Activated CD8-positive, alpha-beta memory T cell treated with anti-CD3 and anti-CD28 coated beads, Interleukin-2, amount 50 U/mL, for 24 hours (primary cell): ENCODE data around the gene DEDD2.

Experiments used
- DNase-seq: peaks from one replicate; pipeline ENCODE4 v3.0.0-alpha.2; 2020; ENCODE audit errors: extremely low read depth

The DEDD2 gene

DNA sequence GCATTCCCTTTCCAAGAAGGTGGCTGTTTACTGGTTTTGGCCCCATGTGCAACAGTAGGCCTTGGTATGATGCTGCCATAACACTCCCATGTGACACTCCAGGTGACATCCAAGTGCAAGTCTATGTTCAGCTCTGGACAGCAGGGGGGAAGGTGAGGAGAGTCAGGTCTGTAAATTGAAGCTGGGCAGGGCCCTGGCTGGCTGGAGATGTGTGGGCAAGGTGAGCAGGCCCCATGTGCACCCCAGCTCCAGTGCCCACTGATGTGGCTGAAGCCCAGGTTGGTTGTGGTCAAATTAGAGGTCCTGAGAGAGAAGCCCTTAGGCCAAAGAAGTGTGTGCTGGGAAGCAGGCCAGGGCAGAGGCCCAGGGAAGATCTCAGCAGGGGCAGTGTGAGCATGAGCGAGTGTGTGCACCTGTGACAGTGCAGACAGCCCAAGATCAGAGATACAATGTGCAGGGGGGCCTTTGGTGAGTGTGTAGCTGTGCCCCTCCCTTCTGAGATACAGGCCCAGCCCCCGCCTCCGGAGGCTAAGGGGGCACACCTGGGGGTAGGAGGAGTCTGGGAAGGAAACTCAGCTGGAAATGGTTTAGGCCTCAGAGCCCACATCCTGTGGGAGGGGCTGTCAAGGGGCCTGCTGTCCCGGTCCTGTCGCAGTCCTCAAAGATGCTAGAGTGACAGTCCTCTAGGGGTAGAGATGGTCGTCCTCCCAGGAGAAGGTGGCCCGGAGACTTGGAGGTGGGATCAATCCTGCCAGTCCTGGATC, 18.6 kb downstream of the DEDD2 start:
- no peak for DNase-seq

DNA sequence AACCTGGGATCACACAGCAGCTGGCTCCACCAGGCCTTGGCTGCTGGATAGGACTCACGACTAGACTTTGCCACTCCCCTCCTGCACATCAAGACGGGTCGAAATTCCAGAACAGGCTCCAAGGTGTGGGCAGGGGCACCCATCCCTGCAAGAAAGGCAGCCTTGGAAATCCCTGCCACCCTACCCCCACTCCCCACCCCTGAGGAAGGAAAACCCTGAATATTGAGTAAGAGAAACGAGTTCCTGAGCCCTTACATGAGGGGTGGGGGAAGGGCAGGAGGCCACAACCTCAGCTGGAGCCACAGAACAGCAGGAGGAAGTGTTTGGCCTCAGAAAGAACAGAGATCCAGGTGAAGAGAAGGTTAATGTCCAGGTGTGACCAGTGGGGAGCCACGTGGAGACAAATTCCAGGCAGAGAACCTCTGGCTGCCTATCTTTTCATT, 20.1 kb downstream of the DEDD2 start:
- no peak for DNase-seq

DNA sequence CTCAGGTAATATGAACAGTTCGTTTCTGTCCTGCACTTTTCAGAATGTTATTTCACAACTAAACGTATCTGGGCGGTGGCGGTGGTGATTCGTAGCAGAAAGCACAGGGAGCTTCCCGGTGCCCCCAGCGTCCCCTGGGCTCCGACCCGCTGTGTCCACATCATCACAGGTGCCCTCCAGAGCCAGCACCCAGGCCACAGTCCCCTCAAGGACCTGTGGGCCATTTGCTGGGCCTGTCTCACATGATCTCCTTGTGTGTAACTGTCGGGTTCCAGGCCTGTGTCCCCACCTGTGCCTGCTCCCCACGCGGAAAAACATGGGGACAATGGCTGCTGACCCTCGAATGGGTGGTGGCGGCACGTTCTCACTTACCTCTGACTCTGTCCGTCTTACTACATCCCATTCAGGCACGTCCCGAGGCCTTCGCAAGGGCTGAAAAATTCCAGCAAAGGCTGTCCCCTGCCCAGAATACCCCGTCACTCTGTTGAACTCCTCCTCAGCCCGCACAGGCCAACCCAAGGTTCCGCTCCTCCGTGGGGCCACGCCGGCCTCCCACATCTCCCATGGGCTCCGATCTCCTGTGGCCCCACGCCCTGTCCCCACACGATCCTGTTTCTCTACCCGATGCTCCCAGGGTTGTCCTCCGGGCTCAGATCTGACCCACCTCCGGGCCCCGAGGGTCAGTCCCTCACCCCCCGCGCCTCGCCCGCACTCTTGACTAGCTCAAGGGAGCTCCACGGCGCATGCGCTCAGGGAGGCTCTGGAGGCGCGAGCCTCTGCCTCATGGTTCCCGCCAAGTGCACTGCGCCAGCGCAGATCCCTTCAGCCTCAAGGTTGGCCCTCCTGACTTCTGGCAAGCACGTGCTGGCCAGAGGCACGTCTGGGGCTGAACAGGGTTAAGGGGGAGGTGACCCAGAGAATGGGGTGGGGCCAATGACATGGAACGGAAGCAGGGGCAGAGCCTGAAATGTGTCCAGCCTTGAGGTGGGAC, 21.2 kb downstream of the DEDD2 start:
- no peak for DNase-seq

DNA sequence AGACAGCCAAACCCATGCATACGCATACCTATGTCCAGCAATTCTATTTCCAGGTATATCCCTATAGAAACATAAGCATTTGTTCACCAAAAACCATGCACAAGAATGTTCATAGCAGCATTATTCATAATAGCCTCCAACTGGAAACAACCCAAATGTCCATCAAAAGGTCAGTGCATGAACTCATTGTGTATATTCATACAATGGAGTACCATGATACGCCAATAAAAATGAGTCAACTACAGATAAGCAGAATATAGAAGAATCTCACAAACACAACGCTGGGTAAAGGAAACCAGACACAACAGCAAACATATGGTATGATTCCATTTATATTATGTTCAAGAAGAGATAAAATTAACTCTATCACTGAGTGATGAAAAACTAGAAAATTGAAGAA, 23.8 kb downstream of the DEDD2 start:
- DNase-seq = no peak

DNA sequence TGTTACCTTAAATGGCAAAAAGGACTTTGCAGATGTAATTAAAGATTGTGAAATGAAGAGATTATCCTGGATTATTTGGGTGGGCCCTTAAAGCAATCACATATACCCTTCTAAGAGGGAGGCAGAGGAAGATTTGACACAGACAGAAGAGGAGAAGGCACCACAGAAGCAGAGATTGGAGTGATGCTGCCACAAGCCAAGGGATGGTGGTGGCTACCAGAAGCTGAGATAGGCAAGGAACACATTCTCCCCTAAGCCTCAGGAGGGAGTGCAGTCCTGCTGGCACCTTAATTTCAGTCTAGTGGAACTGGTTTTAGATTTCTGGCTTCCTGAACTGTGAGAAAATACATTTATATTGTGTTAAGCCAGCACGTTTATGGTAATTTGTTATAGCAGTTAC, 24.2 kb downstream of the DEDD2 start:
- DNase-seq = no peak

DNA sequence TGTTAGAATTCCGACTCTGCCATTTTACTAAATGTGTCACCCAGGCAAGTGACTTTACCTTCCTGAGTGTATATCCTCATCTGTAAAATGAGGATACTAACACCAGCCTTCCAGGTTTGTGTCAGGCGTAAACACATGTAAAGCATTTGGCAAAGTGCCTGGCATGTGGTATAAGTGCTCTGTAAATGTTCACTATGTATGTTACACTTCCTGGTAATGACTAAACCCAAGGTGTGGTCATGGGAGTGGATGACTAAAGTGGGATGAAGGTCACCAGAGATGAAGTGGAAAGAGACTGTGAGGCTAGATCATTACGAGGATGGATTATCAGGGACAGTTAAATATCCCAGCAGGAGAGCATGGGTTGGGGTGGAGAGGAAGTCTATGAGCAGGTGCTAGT, 25.6 kb downstream of the DEDD2 start:
- no peak for DNase-seq

DNA sequence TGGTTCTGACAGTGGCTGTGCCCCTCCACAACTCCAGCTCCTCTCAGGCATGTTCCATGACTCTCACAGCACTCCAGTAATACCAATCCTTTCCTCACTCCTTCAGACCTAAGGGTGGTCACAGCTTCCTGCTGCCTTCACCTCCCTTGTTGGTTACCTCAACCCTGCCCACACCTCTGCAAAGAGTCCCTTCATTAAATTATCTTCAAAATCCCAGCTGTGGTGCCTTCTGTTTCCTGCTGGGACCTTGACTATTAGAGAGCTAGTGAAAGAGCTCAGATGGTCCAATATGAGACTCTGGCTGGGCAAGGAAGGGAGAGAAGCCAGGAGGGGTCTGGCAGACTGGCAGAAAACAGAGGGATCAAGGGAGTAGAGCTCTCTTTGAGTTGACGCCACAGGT, 26.1 kb downstream of the DEDD2 start:
- no peak for DNase-seq

DNA sequence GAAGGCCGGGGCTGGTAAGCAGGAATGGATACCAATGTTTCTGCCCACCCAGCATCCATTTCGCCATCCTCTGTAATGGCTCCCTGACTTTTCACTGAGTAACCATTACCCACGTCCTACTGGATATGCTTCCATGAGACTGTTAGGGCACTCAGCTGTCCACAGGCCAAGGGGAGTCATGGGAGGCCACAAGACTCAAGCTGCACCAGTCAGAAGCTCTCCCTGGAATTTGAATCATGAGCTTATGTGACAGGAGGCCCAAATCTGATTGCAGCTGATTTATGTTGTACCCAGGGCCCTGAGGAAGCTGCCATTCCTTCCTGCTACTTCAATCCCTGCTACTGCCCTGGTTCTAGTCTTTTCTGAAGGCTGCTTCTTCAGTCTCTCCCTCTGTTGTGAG, 28.3 kb downstream of the DEDD2 start:
- DNase-seq = no peak

DNA sequence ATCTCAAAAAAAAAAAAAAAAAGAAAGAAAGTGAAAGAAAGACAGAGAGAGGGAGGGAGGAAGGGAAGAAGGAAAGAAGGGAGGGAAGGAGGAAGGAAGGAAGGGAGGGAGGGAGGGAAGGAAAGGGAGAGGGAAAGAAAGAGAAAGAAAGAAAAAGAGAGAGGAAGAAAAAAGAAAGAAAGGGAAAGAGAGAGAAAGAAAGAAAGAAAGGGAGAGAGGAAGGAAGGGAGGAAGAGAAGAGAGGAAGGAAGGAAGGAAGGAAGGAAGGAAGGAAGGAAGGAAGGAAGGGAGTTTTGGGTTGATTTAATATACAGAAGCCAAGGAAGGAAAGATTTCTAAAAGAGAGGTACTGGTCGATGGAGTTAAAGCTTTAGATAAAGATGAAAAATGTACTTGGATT, 28.8 kb downstream of the DEDD2 start:
- no peak for DNase-seq

DNA sequence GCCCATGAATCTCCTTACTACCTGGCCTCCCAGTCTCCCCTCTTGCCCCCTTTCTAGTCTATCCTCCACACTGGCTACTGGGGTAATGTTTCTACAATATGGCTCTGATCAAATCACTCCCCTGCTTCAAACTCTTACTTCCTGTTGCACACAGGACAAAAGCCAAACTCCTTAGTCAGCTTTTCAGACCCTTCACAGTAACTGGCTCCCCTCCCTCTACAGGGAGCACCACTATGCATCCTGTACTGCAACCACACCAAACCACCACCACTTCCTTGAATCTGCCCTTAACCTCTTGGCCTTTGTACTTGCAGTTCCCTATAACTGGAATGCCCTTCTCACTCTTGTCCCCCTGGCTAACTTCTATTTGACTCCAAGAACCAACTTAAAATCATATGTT, 32.2 kb downstream of the DEDD2 start:
- DNase-seq = no peak

DNA sequence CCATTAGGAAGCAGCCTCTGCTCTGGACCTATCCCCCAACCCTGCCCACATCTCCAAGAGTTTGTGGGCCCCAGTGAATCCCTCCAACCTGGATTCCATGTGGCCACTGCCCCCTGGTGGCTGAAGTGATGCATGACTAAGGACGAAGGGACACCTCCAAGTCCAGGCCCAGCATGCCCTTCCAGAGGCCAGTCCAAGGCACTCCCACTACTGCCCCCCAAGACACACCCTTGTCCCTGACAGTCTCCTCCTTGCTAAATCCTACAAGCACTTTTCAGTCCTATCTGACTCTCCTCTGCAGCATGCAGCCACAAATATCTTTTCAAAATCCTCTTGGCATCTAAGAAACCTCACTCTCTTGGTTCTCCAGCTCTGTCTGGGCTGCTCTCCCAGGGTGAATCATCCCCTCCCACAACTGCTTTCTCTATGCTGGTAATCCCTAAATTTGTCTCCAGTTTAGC, 33.0 kb downstream of the DEDD2 start:
- peak; percentile 40 for DNase-seq

DNA sequence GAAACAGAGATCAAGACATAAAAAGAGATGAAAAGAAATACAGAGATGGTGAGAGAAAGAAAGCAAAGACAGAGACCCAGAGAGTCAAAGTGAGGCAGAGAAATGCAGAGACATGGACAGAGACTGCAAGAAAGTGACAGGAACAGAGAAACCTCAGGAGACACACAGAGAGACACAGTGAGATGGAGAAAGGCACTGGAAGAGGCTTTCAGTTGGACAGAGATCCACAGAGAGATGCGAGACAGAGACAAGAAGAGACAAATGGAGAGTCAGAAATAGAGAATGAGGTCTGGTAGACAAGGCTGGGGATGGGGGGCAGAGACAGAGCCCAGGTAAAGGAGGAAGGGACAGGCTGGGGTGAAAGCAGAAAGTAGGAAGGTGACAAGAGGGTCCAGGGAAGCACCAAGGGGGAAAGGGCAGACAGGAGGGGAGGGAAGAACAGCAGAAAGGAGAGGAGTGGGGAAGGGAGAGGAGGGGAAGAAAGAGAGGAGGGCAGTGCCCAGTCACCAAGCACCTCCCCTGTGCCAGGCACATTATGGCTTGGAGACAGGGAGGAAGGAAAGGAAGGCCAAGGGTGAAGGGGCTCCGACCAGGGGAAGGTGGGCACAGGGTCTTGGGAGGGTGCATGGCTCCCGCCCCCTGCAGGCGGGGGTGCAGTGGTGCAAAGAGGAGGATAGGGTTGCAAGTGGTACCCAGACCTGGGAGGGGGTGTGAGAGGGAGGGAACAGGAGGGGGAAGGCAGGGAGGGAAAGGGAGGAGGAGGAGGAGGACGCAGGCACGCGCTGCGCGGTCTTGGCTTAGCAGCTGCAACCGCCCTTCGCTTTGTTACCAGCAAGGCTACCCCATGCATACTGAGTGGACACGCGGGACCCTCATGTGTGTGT, 38.4 kb downstream of the DEDD2 start:
- no peak for DNase-seq

DNA sequence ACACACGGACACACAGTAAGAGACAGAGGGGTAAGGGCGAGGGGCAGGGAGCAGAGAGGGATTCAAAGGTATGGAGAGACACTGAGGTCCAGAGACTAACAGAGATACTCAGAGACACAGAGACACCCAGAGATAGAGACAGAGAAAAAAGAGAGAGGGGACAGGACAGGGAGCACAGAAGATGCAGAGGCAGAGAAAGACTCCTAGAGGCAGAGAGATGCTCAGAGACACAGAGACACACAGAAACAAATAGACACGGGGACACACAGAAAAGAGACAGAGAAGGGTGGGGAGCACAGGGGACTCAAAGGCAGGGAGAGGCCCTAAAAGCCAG, 39.8 kb downstream of the DEDD2 start:
- no peak for DNase-seq

DNA sequence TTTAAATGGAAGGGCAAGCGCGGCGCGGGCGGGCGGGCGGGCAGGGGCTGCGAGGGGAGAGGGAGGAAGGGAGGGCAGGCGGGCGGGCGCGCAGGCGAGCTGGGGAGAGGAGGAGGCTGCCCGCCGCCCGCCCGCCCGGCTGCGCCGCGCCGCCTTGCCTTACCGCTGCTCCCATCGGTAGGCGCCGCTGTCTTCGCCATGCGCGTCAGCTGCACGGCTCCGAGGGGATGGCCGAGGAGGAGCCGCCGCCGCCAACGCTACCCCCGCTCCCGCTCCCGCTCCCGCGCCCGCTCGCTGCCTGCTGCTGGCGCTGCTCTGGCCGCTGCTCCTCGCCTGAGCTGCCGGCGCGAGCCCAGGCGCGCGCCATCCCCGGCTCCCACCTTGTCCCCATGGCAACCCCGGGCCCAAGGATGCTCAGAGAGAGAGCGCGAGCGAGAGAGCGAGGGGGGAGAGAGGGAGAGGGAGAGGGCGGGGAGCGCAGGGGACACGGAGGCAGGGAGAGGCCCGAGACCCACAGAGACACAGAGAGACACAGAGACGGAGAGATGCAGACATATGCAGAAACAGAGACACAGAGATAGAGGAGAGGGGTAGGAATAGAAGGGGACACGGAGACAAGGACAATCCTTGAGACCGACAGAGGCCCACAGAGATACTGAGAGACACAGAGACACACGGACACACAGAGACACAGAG, 40.3 kb downstream of the DEDD2 start:
- DNase-seq = peak; percentile 31

DNA sequence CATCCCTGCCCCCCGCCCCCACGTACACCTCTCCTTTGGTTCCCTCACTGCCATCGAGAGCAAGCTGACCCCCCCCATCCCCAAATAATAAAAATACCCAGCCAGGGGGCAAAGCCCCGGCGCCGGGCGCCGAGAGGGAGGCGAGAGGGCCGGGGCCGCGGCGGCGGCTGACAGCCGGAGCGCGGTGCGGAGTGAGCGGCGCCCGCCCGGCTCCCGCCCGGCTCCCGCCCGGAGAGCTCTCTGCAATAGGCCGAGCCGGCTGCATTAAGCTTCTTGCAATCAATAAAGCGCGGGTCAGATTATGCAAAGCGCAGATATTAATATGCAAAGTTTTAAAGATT, 40.9 kb downstream of the DEDD2 start:
- DNase-seq = no peak

DNA sequence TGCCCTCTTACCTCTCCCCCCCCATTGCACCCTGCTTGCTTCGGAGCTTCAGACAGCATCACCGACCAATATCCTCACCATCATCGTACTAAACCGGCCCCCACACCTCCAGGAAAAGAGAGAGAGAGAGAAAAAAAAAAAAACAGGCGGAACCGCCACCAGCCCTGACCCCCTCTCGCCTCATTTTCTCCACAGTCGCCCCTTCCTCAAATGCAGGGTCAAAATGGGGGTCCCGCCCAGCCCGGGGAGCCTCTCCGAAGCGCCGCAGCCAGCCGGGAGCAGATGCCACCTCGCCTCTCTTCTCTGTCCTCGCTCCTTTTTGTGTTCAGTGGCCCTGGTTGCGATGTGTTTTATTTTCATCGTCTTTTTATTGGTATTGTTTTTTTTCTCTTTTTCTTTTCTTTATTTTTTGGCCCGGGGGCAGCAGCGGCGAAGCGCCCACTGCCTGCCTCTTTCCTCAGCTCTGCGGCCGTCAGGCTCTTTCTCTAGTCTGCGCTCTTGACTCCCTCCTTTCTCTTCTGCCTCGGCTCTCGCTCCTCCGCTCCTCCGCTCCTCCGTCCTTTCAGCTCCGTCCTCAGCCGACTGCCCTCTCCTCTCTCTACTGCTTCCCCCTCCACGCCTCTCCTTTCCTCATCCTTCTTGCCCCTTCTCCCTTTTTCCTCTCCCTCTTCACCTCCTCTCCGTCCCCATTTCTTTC, 41.4 kb downstream of the DEDD2 start:
- no peak for DNase-seq

DNA sequence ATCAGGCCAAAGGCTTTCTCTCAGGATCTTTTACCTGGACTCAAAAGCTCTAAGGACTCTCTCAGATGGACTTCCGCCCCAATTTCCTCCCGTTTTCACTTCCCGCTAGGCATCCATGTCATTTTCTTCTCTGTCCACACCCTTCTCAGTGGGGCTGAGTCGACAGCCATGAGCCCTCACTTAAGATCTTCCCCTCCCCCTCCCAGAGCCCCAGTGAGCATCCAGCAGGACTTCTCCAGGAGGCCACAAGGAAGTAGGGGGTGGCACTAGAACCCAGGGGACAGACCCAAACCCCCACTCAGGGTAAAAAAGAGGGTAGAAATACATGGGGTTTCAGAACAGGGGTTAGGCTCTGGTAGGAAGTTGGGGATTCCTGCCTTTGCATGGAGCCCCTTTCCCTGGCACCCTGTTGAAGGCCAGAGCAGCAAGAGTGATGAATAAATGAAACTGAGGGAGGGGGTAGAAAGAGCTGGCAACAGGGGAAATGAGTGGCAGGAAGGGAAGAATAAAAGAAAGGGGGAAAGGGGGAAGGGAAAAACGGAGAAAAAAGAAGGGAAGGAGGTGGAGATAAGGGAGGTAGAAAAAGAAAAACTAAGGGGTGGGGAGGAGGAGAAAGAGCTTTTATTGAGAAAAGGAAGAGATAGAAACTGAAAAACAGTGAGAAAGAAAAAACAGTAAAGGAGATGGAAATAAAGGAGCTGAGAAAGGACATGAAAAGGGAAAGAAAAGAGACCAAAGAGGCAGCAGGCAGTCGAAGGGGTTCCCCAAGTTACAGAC, 42.3 kb downstream of the DEDD2 start:
- no peak for DNase-seq

DNA sequence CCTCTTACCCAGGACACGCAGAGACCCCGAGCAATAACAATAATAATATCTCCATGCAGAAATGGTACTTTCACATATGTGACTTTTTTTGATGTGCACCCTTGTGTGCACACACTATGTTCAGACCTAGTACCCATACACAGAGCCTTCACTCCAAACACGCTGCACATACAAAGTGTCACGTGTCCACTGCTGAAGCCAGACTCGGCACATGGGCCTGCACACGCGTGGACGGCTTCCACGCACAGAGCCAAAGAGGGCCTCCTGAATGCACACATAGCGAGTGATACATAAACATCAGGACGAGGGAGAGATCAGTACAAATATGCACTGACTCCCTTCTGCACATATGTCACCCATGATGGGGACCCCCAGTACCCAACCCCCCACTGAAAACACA, 43.3 kb downstream of the DEDD2 start:
- no peak for DNase-seq

DNA sequence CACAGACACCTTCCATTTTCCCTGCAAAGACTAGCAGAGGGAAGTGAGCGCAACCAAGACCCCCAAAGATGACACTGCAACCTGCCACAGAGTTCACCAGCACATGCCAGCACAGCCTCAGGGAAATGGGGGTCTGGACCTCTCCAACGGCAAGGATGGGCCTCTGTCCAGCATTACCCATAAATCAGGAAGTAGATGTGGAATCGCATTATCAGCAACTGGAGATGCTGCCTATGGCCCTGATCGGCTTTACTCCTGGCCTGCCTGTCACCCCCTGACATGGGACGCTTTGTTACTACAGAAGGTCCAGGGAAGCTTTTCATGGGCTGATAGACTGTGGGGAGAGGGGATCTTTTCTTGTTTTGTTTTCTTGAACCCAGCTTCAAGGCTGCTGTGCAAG, 43.8 kb downstream of the DEDD2 start:
- no peak for DNase-seq

DNA sequence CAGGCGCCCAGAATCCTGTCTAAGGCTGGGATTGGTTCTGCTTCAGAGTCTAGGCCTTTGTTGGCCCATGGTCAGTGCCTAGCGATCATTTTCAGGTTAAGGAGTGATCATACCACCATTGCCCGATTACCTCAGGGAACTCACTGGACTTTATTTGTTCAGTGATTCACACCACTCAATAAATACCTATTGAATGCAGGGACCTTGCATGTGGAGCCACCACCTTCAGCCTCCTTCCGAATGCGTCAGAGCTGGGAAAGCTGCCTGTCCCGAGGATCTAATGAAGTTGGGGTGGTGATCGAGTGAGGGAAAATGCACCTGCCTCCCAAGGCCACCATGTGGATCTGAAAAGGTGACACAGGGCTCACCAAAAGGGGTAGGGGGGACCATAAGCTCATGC, 45.2 kb downstream of the DEDD2 start:
- DNase-seq = no peak
